OCI-LY3 (cell line): ENCODE data around the gene IQCH.

Experiments
- EZH2phosphoT487 ChIP-seq: fragments of 200-600 bp; shearing (Covaris generic); IDR thresholded peaks from 2 replicates; pipeline ENCODE4 v1.6.1; 2018; ENCODE audit warnings: antibody characterized with exemption, mixed run types, low read depth
- TF ChIP-seq, protein P1 (sequence below): fragments of 200-600, 300-600 bp; sonication (generic); IDR thresholded peaks from 2 replicates; pipeline ENCODE4 v1.5.1; 2014; ENCODE audit warnings: antibody characterized with exemption, low read length, low read depth

DNA sequence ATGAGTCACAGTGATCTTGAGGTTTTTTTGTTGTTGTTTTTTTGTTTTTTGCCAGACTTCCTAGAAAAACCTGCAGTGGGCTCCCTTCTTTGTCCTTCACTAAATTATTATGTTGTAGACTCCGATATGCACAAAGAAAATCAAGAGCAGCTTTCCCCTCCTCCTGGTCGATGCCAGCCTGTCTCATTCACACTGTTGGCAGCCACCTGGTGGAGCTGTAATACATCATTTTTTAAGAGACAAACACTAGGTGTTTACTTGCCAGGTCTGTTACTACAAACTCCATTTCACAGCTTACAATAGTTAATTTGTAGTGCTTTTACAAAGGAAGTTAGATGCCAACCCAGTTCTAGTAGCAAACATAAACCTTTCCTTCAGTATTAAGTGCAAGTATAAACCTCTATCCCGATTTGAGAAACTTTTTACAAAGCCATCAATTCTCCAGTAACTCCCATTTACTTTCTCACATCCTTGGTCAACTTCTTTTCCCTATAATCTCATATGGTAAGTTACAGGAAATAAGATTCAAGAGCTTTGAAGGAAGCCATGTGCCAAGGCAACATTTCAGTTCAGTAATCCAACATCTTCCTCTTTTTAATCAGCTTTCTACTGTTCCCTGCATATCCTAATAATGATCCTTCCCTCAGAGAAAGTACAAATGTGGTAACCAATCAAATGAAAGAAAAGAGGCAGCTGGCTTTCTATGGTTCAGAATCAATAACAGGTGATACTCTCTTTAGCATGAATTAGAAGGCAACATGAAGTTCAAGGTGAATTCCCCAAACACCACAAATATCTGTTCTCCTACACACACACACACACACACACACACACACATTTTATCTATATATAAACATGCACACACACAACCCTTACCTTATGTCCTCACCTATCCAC lies 14.1 kb upstream of the IQCH start:
- TF ChIP-seq, protein P1, sequence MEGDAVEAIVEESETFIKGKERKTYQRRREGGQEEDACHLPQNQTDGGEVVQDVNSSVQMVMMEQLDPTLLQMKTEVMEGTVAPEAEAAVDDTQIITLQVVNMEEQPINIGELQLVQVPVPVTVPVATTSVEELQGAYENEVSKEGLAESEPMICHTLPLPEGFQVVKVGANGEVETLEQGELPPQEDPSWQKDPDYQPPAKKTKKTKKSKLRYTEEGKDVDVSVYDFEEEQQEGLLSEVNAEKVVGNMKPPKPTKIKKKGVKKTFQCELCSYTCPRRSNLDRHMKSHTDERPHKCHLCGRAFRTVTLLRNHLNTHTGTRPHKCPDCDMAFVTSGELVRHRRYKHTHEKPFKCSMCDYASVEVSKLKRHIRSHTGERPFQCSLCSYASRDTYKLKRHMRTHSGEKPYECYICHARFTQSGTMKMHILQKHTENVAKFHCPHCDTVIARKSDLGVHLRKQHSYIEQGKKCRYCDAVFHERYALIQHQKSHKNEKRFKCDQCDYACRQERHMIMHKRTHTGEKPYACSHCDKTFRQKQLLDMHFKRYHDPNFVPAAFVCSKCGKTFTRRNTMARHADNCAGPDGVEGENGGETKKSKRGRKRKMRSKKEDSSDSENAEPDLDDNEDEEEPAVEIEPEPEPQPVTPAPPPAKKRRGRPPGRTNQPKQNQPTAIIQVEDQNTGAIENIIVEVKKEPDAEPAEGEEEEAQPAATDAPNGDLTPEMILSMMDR: peak; percentile 95
- no peak for TF ChIP-seq EZH2phosphoT487
